Colonic mucosa (tissue), 4 donors: ENCODE results near the gene DNMT3L. TPM values are rescaled to one million over a fixed set of nuclear protein-coding genes. Genes with fewer than 3 reads are reported as not detected.

ENCODE experiments used
- DNase-seq: peaks from one replicate; pipeline ENCODE4 v3.0.0-alpha.2; 2020
- H3K27ac ChIP-seq: fragments of 200-600 bp; one replicate; pipeline ENCODE4 v1.8.0; 2021
- H3K27me3 ChIP-seq: fragments of 200-600 bp; one replicate; pipeline ENCODE4 v1.8.0; 2021
- H3K36me3 ChIP-seq: fragments of 200-600 bp; one replicate; pipeline ENCODE4 v1.8.0; 2021
- H3K4me1 ChIP-seq: fragments of 200-600 bp; one replicate; pipeline ENCODE4 v1.8.0; 2021; ENCODE audit warnings: mild to moderate bottlenecking
- H3K4me3 ChIP-seq: fragments of 200-600 bp; one replicate; pipeline ENCODE4 v1.8.0; 2021
- H3K9ac ChIP-seq, 2 donors: one replicate each; pipeline ENCODE4 v1.7.0; 2013; ENCODE audit warnings: control low read depth in 2 of 2, low read depth in 2 of 2, low read length in 2 of 2
- H3K9me3 ChIP-seq: fragments of 200-600 bp; one replicate; pipeline ENCODE4 v1.8.0; 2021
- intact Hi-C: fragments of 100-400 bp; cut with DNase I; formaldehyde crosslinking; loops from one replicate; pipeline ENCODE4 v1.14.1; 2022
- total RNA-seq, 2 donors: library from RNA; stranded (reverse); fragmentation: NEBNext Ultra II Directional in 1 of 2; extraction: Animal tissue kit (Norgen Biotek cat#: 25700) in 1 of 2; gene quantifications; one replicate each; pipeline ENCODE4 v1.2.1, GENCODE V29; 2021
- TF ChIP-seq, protein P1 (sequence below): fragments of 200-600 bp; IDR thresholded peaks from one replicate; pipeline ENCODE4 v1.8.0; 2022; ENCODE audit warnings: antibody characterized with exemption, mild to moderate bottlenecking
- donor health status: healthy.
- donor health status: DM: no; HTN: no; CAD: no.
- donor health status: DM: no; HTN: no; CAD: no.

The DNMT3L gene
- total RNA-seq, 2 donors from 2014 or later, result not detected

DNA sequence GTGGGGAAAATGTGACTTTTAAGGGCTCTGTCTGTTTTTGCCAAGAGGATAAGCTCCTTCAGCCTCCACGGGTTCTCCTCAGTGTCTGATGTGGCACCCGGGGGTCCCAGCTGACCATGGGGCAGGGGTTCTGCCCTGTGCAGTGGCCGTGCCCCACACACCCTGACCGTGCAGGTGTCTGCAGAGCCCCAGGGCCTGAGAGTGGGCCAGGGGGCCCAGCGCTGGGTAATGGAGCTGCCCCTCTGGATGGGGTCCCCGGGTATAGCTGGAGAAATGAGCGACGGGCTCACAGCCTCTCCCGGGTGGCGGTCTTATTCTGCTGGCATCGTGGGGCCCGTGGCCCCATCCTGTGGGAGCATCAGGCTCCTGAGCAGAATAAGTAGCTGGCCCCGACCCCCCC, 35.2 kb upstream of the DNMT3L start:
- peaks cover 10% of the 10 kb centered on the region for H3K4me1 ChIP-seq
- TF ChIP-seq, protein P1, sequence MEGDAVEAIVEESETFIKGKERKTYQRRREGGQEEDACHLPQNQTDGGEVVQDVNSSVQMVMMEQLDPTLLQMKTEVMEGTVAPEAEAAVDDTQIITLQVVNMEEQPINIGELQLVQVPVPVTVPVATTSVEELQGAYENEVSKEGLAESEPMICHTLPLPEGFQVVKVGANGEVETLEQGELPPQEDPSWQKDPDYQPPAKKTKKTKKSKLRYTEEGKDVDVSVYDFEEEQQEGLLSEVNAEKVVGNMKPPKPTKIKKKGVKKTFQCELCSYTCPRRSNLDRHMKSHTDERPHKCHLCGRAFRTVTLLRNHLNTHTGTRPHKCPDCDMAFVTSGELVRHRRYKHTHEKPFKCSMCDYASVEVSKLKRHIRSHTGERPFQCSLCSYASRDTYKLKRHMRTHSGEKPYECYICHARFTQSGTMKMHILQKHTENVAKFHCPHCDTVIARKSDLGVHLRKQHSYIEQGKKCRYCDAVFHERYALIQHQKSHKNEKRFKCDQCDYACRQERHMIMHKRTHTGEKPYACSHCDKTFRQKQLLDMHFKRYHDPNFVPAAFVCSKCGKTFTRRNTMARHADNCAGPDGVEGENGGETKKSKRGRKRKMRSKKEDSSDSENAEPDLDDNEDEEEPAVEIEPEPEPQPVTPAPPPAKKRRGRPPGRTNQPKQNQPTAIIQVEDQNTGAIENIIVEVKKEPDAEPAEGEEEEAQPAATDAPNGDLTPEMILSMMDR, result no peak
- no peak overlapping the region for H3K9ac ChIP-seq
- no peak for DNase-seq
- intact Hi-C loops, result no loop called here
- H3K36me3 ChIP-seq, result no peaks in the 10 kb centered on the region
- no peak overlapping the region for H3K27ac ChIP-seq
- H3K9me3 ChIP-seq, result no peaks in the 10 kb centered on the region
- H3K27me3 ChIP-seq, result no peaks in the 10 kb centered on the region
- no peak overlapping the region for H3K4me3 ChIP-seq

DNA sequence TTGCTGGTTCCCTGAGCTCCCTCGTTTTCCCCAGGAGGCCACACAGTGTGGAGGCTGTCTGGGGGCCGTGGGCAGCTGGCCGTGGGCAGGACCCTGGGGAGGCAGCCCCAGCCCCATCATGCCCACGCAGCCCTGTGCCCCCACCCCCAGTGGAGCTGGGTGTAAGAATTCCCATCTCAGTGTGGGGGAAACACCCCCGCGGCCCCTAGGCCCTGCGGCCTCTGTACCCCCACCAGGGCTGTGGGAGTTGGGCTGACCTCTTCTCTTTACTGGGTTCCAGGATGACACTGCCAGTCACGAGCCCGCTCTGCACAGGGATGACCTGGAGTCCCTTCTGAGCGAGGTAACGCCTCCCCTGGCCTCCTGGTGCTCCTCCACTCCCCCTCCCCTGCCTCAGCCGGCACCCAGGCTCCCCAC, 34.4 kb upstream of the DNMT3L start:
- DNase-seq, result no peak
- peaks cover 2% of the 10 kb centered on the region for H3K4me1 ChIP-seq

DNA sequence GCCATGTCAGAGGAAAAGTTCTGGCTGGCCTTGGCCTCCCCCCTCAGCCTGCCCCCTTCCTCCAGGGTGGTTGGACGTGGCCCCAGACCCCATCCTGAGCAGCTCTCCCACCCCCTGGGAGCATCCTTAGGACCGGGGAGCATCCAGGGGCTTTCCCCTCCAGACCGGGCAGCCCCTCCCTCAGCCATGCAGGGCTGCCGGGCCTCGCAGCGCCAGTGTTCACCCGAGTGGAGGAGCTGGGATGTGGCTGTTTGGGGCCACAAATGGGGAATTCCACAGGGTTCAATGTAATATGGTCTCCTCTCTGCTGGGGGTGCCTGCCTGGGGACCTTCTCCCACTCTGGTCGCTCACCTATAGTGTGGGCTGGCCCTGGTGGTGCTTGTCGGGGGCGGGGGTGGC, 33.9 kb upstream of the DNMT3L start:
- H3K36me3 ChIP-seq, result no peaks in the 10 kb centered on the region
- intact Hi-C loops, result no loop called here
- H3K27me3 ChIP-seq, result no peaks in the 10 kb centered on the region
- no peaks in the 10 kb centered on the region for H3K4me1 ChIP-seq
- no peak overlapping the region for H3K27ac ChIP-seq
- DNase-seq, result no peak
- no peak overlapping the region for H3K4me3 ChIP-seq
- H3K9me3 ChIP-seq, result no peaks in the 10 kb centered on the region
- H3K9ac ChIP-seq, result no peak overlapping the region
- TF ChIP-seq, protein P1, result no peak

More for the DNA sequence above, 34.4 kb upstream of the DNMT3L start:
- Histone ChIP-seq H3K4me3 (no peak overlapping the region), H3K36me3 (no peaks in the 10 kb centered on the region), H3K9me3 (no peaks in the 10 kb centered on the region), H3K27me3 (no peaks in the 10 kb centered on the region), H3K27ac (no peak overlapping the region), H3K9ac (no peak overlapping the region)
- TF ChIP-seq, protein P1, result no peak
- intact Hi-C loops, result no loop called here

DNA sequence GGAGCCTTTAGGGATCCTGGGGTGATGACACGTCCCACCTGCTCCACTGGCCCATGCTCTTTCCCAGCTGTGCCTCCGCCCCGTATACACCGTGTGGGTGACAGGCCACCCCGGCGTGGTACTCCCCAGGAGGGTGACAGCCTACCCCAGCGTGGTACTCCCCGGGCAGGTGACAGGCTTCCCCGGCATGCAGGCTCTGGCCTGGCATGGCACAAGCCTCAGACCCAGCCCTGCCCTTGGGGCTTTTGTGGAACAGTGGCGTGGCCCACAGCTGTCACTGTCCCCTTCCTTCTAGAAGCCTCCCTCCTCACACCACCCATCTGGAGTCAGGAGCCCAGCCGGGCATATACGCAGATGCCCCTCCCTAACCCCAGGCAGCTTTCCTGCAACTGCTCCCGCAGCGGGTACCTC, 33.5 kb upstream of the DNMT3L start:
- no peak for DNase-seq
- no peaks in the 10 kb centered on the region for H3K9me3 ChIP-seq
- no peak overlapping the region for H3K27ac ChIP-seq
- H3K4me3 ChIP-seq, result no peak overlapping the region
- H3K9ac ChIP-seq, result no peak overlapping the region
- intact Hi-C loops, result no loop called here
- TF ChIP-seq, protein P1, result no peak
- no peaks in the 10 kb centered on the region for H3K4me1 ChIP-seq
- H3K27me3 ChIP-seq, result no peaks in the 10 kb centered on the region
- no peaks in the 10 kb centered on the region for H3K36me3 ChIP-seq

DNA sequence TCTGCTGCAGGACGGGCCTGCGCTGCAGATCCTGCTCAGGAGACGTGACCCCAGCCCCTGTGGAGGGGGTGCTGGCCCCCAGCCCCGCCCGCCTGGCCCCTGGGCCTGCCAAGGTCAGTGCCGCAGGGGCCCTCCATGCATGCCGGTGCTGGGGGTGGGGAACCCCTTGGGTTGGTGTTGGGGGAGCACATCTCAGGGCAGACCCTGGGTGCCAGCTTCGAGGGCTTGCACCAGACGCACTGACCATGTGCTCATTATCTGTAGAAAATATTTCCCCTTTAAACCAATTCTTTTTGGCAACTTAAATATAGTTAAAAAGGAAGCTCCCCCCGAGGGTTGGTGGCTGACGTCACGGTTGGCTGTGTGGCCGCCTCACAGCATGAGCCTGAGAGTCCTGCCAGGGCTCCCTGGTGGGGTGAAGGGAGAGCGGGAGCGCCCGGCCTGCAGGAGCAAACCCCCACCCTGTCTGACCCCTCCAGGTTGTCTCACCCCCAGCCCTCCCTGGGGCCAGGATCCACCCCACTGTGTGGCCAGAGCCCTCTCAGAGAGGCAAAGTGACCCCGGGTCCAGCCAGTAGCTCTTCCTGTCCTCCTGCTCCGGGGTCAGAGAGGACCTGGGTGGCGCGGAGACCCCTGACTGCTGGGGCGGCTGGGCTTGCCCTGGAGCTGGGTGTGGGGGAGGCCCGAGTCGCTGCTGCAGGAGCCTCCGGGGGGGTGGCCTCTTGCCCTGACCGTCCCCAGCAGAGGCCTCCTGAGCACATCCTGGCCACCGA, 32.9 kb upstream of the DNMT3L start:
- intact Hi-C loops, result no loop called here
- TF ChIP-seq, protein P1, result no peak

More for the DNA sequence above, 32.9 kb upstream of the DNMT3L start:
- Histone ChIP-seq H3K9me3 (no peaks in the 10 kb centered on the region), H3K36me3 (no peaks in the 10 kb centered on the region), H3K9ac (no peak overlapping the region), H3K4me3 (no peak overlapping the region), H3K27me3 (no peaks in the 10 kb centered on the region), H3K4me1 (no peaks in the 10 kb centered on the region), H3K27ac (no peak overlapping the region)
- peak; percentile 47 for DNase-seq
